Measurements from ENCODE around the gene GAP43.

- TF ChIP-seq, protein P1, sequence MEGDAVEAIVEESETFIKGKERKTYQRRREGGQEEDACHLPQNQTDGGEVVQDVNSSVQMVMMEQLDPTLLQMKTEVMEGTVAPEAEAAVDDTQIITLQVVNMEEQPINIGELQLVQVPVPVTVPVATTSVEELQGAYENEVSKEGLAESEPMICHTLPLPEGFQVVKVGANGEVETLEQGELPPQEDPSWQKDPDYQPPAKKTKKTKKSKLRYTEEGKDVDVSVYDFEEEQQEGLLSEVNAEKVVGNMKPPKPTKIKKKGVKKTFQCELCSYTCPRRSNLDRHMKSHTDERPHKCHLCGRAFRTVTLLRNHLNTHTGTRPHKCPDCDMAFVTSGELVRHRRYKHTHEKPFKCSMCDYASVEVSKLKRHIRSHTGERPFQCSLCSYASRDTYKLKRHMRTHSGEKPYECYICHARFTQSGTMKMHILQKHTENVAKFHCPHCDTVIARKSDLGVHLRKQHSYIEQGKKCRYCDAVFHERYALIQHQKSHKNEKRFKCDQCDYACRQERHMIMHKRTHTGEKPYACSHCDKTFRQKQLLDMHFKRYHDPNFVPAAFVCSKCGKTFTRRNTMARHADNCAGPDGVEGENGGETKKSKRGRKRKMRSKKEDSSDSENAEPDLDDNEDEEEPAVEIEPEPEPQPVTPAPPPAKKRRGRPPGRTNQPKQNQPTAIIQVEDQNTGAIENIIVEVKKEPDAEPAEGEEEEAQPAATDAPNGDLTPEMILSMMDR (IDR thresholded peaks at IDR 0.05), result no peak
- TF ChIP-seq POLR2A (IDR thresholded peaks at IDR 0.05), result no peak
- TF ChIP-seq POLR2AphosphoS5 (IDR thresholded peaks at IDR 0.05), result no peak
Measured at GRCh38 chr3:115615001-115615814, 8.1 kb upstream of the GAP43 start.

Data from breast epithelium (tissue), 3 donors.